SU-DHL-6 (cell line): ENCODE data around the gene GP1BA.

Experiments
- EZH2phosphoT487 ChIP-seq: fragments of 200-600 bp; sonication (generic), shearing (Covaris generic); conservative IDR thresholded peaks from 2 replicates; pipeline ENCODE4 v1.6.1; 2018; ENCODE audit warnings: mild to moderate bottlenecking, antibody characterized with exemption, low read length, moderate library complexity, mixed read lengths
- TF ChIP-seq, protein P1 (sequence below): fragments of 200-600 bp; sonication (generic); IDR thresholded peaks from one replicate; pipeline ENCODE4 v1.5.1; 2017; ENCODE audit warnings: antibody characterized with exemption, mild to moderate bottlenecking, low read length, moderate library complexity; ENCODE audit not compliant: insufficient read depth, poor library complexity, severe bottlenecking

GRCh38 chr17:4921320-4921719, 10.8 kb upstream of the GP1BA start:
- TF ChIP-seq, protein P1, sequence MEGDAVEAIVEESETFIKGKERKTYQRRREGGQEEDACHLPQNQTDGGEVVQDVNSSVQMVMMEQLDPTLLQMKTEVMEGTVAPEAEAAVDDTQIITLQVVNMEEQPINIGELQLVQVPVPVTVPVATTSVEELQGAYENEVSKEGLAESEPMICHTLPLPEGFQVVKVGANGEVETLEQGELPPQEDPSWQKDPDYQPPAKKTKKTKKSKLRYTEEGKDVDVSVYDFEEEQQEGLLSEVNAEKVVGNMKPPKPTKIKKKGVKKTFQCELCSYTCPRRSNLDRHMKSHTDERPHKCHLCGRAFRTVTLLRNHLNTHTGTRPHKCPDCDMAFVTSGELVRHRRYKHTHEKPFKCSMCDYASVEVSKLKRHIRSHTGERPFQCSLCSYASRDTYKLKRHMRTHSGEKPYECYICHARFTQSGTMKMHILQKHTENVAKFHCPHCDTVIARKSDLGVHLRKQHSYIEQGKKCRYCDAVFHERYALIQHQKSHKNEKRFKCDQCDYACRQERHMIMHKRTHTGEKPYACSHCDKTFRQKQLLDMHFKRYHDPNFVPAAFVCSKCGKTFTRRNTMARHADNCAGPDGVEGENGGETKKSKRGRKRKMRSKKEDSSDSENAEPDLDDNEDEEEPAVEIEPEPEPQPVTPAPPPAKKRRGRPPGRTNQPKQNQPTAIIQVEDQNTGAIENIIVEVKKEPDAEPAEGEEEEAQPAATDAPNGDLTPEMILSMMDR, result no peak
- no peak for TF ChIP-seq EZH2phosphoT487
